ENCODE measurements around the gene SYT3.
"Not testable (repeated sequence)": the region's sequence is repeated elsewhere in the genome, so short reads cannot be mapped to it uniquely, and the experiment has no call there.

Gene SYT3

DNA sequence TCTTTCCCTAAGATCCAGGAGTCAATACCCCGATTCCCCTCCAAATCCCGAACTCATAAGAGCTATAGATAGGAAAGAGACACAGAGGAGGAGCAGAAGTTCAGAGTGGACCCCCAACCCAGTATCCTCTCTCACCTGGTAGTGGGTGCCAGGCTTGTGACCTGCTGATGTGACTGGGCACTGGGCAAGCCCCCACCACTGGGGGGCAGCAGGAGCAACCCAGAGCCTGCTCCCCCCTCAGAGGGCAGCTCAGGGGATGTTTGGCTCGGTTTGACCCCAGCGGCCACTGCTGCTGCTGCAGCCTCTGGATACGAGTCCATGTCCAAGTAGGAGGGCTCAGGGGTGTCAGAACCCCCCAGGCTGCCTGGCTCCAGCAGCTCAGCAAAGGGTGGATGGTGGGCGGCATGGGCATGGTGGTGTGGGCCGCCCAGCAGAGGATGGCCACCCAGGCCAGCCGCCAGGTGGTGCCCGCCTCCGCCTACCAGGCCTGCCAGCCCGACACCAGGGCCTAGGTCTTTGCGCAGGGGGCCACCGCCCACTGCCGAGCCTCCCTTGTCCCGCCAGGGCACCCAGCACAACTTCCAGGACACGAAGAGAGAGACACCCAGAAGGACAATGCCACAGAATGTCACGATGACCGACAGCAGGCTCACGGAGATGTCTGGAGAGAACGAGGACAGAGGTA lies 7.4 kb downstream of the SYT3 start:
- no peak for DNase-seq

GRCh38 chr19:50629801-50630200 lies 9.9 kb downstream of the SYT3 start:
- no peak for DNase-seq

- DNase-seq: no peak
These were observed 10.5 kb downstream of the SYT3 start for GRCh38 chr19:50629194-50629593.

- DNase-seq: no peak
These were observed 11.1 kb downstream of the SYT3 start for GRCh38 chr19:50628551-50628950.

DNA sequence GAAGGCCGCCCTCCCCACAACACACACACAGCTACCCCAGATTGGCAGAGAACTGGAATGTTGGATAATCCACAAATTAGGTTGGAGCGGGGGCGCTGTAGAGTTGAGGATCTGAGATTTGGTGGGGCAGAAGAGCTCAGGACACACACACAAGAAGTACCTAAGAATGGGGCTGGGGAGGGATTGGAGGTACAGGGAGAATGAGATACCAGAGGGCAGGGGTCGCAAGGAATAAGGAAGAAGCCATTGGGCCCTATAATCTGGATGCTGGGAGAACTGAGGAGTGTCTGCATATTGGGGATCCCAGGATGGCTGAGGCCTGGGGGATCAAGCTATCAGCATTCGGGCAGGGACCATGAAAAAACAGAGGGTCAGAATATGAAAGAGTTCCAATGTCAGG lies 11.5 kb downstream of the SYT3 start:
- DNase-seq: no peak

- DNase-seq: no peak
These were observed 12.9 kb downstream of the SYT3 start for GRCh38 chr19:50626795-50627194.

DNA sequence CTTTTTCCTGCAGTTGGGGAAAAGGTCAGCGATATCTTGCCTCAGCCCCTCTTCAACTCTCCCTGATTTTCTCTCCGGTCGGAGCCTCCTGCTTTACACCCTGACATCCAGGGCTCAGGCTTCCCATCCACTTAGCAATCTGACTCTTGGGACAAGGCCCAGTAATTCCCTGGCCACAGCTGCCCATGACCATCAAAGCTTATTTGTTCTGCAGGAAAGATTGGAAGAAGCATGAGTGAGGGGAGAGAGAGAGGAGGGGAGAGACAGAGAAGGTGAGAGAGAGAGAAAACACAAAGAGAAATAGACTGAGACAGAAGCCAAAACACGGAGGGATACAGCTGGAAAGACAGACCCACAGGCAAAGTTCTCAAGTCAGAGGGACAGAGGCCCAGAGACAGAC lies 13.7 kb downstream of the SYT3 start:
- no peak for DNase-seq

DNA sequence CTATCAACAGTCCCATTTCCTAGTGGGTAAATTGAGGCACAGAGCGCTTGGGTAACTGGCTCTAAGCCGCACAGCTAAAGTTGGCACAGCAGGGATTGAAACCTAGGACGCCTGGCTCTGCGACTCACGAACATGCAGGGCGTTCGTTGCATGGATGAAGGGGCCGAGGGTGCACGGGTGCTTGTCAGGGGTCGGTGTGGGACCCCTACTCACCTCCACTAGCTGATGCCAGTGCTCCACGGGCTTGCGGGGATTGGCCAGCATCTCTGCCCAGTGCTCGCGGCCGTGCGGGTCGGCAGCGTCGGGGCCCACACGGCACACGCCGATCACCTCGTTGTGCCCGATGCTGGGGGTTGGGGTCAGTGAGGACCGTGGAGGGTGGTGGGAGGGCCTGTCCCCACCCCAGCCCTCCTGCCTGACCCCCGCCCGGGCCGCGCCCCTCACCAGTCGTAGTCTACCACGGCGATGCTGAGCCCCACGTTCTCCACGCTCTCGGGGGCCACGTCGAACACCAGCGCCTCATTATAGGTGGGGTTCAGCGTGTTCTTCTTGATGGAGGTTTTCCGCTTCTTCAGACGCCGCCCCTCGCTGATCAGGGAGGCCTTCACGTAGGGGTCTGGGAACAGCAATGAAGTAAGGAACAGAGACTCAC lies 14.6 kb downstream of the SYT3 start:
- no peak for DNase-seq

DNA sequence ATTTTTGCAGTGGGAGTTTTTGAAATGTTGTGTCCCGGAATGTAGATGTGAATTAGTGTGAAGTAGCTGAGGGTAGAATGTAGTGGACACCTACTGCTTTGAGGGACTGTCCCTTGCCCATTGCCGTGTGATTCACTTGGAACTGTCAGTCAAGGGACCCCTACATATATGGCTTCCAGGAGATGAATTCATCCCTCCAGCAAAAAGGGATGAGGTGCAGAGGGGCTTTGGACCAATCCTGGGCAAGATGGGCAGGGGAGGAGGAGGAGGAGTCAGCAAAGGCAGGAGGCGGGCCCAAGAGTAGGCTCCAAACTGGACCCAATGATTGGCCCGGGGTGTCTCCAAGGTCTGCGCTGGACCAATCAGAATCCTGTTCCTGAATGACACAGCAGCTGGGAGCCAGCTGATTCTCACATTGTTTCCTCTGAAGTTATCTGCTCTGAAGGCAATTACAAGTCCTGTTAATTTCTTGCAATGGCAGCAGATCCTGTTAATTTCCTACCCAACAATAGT lies 19.2 kb downstream of the SYT3 start:
- not testable (repeated sequence) for DNase-seq

DNA sequence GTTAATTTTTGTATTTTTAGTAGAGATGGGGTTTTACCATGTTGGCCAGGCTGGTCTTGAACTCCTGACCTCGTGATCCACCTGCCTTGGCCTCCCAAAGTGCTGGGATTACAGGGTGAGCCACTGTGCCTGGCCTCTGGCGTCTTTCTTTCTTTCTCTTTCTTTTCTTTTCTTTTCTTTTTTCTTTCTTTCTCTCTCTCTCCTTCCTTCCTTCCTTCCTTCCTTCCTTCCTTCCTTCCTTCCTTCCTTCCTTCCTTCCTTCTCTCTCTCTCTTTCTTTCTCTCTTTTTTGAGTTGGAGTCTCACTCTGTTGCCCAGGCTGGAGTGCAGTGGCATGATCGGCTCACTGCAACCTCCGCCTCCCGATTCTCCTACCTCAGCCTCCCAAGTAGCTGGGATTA lies 20.5 kb downstream of the SYT3 start:
- DNase-seq: not testable (repeated sequence)

DNA sequence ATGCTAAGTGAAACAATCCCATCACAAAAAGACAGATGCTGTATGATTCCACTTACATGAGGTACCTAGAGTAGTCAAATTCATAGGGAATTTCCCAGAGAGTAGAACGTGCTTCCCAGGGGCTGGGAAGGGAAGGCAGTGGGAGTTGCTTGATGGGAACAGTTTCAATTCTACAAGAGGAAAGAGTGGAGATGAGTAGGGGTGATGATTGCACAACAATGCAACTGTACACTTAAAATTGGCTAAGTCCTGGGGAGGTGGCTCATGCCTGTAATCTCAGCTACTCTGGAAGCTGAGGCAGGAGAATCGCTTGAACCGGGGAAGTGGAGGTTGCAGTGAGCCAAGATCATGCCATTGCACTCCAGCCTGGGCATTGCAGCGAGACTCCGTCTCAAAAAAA lies 21.3 kb downstream of the SYT3 start:
- not testable (repeated sequence) for DNase-seq

DNA sequence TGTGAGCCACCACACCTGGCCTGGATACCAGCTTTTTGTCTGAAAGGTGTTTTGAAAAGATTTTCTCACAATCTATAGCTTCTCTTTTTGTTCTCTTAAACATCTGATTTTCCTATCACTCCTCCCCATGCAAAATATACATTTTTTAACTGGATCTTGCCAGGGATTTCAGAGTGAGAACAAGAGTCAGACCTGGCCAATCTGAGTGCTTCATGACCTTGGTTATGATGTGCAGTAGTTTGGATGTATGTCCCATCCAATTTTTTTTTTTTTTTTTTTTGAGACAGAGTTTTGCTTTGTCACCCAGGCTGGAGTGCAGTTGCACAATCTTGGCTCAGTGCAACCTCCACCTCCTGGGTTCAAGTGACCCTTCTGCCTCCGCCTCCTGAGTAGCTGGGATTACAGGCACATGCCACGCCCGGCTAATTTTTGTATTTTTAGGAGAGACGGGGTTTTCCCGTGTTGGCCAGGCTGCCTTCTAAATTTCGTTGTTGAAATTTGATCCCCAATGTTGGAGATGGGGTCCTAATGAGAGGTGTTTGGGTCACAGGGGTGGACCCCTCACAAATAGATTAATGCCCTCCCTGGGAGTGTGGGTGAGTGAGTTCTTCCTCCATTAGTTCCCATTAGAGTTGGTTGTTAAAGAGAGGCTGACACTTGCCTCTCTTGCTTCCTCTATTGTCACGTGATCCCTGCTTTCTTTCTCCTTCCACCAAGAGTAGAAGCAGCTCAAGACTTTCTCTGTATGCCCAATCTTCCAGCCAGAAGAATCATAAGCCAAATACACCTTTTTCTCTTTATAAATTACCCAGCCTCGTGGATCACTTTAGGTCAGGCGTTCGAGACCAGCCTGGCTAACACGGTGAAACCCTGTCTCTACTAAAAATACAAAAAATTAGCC lies 26.9 kb downstream of the SYT3 start:
- DNase-seq: not testable (repeated sequence)

DNA sequence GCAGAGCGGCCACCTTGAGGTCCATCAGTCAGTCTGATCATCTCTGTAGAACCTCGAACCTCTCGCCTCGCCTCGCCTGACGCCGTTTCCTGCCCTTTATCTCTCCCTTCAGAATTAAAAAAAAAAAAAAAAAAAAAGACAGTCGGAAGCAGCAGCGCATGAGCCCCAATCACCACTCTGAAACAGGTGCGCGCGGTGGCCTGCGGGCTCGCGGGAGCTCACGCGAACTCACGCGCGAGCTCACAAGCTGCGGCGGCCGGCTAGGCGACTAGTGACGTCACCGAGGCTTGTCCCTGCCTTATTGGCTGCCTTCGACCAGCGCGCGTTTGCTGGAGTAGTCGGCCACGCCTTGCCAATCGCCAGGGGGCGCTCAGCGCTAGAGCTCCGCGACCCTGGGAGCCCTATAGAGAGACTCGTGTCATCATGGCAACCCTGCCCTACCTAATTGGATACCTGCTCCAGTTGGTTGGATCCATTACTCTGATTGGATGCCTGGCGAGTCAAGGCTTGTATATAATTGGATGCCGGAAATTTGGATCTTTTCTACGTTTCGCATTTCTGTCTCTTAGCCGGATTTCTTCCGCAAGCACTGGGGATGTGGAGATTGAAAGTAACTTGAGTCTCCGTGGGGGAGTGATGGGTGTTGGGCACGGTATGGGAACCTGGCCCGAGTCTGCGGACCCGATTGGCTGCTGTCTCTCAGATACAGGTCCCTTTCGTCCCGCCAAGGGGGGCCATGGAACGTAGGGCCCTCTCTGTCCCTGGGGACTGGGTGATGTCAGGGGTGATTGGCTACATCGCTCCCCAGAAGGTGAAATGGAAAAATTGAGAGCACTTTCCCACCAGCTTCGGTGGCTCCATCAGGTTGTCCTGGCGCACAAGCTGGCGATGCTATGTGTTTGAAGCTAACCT lies 31.6 kb downstream of the SYT3 start:
- no peak for DNase-seq

- DNase-seq: no peak
These were observed 32.3 kb downstream of the SYT3 start for GRCh38 chr19:50607388-50607787.

DNA sequence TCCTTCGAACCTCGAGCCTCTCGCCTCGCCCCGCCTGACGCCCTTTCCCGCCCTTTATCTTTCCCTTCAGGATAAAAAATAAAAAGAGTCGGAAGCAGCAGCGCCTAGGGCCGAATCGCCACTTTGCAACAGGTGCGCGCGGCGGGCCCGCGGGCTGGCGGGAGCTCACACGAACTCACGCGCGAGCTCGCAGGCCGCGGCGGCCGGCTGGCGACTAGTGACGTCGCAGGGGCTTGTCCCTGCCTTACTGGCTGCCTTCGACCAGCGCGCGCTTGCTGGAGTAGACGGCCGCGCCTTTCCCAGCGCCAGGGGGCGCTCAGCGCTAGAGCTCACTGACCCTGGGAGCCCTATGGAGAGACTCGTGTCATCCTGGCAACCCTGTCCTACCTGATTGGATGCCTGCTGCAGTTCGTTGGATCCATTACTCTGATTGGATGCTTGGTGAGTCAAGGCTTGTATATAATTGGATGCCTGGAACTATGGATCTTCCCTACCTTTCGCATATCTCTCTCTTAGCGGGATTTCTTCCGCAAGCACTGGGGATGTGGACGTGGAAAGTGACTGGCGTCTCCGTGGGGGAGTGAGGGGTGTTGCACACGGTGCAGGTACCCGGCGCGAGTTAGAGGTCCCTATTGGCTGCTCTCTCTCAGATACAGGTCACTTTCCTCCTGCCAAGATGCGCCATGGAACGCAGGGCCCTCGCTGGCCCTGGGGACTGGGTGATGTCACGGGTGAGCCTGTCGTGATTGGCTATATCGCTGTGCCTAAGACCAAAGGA lies 33.4 kb downstream of the SYT3 start:
- DNase-seq: not testable (repeated sequence)

GRCh38 chr19:50604264-50605073 lies 35.2 kb downstream of the SYT3 start:
- not testable (repeated sequence) for DNase-seq

- DNase-seq: no peak
These were observed 36.7 kb downstream of the SYT3 start for GRCh38 chr19:50602935-50603334.

GRCh38 chr19:50602496-50602895 lies 37.2 kb downstream of the SYT3 start:
- DNase-seq: no peak

DNA sequence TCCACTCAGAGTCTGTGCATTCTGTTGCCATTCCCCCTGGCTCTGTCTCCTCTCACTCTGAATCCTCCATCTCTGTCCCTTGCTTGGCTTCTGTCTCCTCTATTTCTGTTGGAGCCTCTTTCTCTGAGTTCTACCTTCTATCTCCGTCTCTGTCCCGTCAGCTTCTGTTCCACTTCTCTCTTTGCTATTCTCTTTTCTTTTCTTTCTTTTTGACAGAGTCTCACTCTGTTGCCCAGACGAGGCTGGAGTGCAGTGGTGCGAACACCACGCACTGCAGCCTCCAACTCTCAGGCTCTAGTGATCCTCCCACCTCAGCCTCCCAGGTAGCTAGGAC lies 37.6 kb downstream of the SYT3 start:
- DNase-seq: no peak

GRCh38 chr19:50601407-50602088 lies 38.1 kb downstream of the SYT3 start:
- no peak for DNase-seq
